ENCODE measurements around the gene PLEK.

Gene PLEK

GRCh38 chr2:68404893-68405799 lies 40.1 kb downstream of the PLEK start:
- no peak for DNase-seq
- in situ Hi-C loops (cut with HindIII; ENCODE audit: low pct_ligation_motif_present, low sequenced_read_pairs), result no loop called here

DNA sequence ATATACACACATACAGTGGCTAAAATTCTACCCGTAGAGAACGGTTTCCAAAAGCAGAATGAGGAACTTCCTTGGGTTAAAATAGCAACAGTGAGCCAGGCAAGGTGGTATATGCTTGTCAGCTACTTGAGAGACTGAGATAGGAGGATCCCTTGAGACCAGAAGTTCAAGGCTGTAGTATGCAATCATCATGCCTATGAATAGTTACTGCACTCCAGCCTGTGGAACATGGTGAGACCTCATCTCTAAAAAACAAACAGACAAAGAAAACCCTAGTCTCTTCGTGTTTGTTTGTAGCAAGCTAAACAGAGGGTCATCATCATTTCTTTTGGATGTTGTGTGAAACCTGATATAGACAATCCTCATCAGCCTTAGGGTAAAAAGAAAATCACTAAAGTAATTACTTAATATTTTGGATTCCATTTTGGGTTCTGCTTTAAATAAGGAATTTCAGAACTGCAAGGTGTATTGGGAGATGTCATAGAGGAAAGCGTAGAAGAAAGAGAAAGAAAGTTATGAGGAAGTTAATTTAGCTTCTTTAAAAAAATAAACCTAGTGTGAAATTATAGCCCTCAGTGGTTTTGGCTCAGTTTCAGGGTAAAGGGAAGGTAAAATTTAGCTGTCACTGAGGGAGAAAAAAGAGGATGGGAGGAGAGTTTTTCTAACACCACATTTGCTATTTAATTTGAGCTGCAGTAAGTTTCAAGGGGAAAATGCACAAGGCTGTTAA lies 46.5 kb downstream of the PLEK start:
- Histone ChIP-seq H3K27me3 (replicated peaks) (no peaks in the 10 kb centered on the region), H3K27ac (no peak overlapping the region), H3K36me3 (replicated peaks) (no peaks in the 10 kb centered on the region), H3K4me3 (ENCODE audit: low read depth, low read length) (no peak overlapping the region)
- TF ChIP-seq, protein P1, sequence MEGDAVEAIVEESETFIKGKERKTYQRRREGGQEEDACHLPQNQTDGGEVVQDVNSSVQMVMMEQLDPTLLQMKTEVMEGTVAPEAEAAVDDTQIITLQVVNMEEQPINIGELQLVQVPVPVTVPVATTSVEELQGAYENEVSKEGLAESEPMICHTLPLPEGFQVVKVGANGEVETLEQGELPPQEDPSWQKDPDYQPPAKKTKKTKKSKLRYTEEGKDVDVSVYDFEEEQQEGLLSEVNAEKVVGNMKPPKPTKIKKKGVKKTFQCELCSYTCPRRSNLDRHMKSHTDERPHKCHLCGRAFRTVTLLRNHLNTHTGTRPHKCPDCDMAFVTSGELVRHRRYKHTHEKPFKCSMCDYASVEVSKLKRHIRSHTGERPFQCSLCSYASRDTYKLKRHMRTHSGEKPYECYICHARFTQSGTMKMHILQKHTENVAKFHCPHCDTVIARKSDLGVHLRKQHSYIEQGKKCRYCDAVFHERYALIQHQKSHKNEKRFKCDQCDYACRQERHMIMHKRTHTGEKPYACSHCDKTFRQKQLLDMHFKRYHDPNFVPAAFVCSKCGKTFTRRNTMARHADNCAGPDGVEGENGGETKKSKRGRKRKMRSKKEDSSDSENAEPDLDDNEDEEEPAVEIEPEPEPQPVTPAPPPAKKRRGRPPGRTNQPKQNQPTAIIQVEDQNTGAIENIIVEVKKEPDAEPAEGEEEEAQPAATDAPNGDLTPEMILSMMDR (IDR thresholded peaks at IDR 0.05; ENCODE audit: low read depth, low read length, missing control alignments), result no peak
- no peak for DNase-seq
- in situ Hi-C loops (cut with HindIII; ENCODE audit: low pct_ligation_motif_present, low sequenced_read_pairs), result no loop called here

More at GRCh38 chr2:68404893-68405799, 40.1 kb downstream of the PLEK start:
- H3K4me3 ChIP-seq (ENCODE audit: low read depth, low read length), result no peak overlapping the region
- TF ChIP-seq, protein P1 (IDR thresholded peaks at IDR 0.05; ENCODE audit: low read depth, low read length, missing control alignments), result no peak
- H3K36me3 ChIP-seq (replicated peaks), result no peaks in the 10 kb centered on the region
- no peak overlapping the region for H3K27ac ChIP-seq
- peaks cover 5% of the 10 kb centered on the region for H3K27me3 ChIP-seq (replicated peaks)

GRCh38 chr2:68412127-68412819 lies 47.2 kb downstream of the PLEK start:
- in situ Hi-C loops (cut with HindIII; ENCODE audit: low pct_ligation_motif_present, low sequenced_read_pairs), result no loop called here
- DNase-seq, result no peak

GRCh38 chr2:68413466-68413865 lies 48.4 kb downstream of the PLEK start:
- Histone ChIP-seq H3K4me3 (ENCODE audit: low read depth, low read length) (no peak overlapping the region), H3K36me3 (replicated peaks) (no peaks in the 10 kb centered on the region), H3K27me3 (replicated peaks) (no peaks in the 10 kb centered on the region), H3K27ac (no peak overlapping the region)
- in situ Hi-C loops (cut with HindIII; ENCODE audit: low pct_ligation_motif_present, low sequenced_read_pairs), result no loop called here
- no peak for DNase-seq
- TF ChIP-seq, protein P1 (IDR thresholded peaks at IDR 0.05; ENCODE audit: low read depth, low read length, missing control alignments), result no peak

More at GRCh38 chr2:68412127-68412819, 47.2 kb downstream of the PLEK start:
- TF ChIP-seq, protein P1 (IDR thresholded peaks at IDR 0.05; ENCODE audit: low read depth, low read length, missing control alignments), result no peak
- no peak overlapping the region for H3K27ac ChIP-seq
- no peaks in the 10 kb centered on the region for H3K27me3 ChIP-seq (replicated peaks)
- no peaks in the 10 kb centered on the region for H3K36me3 ChIP-seq (replicated peaks)
- H3K4me3 ChIP-seq (ENCODE audit: low read depth, low read length), result no peak overlapping the region

DNA sequence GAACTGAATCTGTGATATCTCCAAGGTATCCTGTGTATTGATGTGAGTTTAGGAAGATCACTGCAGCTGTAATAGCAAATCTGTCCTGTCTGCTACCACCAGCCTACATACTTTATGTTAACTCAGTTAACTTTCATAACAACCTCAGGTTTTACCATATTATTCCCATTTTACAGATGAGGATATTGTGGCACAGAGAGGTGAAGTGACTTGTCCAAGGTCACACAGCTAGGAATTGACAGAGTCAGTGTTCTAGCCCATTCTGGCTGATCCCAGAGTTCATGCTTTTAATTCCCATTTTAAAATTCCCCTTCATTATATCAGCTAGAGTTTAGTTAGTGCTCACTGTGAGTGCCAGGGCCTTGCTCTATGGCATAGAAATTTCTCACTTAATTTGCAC lies 49.4 kb downstream of the PLEK start:
- DNase-seq, result no peak
- Histone ChIP-seq H3K27ac (no peak overlapping the region), H3K4me3 (ENCODE audit: low read depth, low read length) (no peak overlapping the region), H3K36me3 (replicated peaks) (no peaks in the 10 kb centered on the region), H3K27me3 (replicated peaks) (no peaks in the 10 kb centered on the region)
- TF ChIP-seq, protein P1 (IDR thresholded peaks at IDR 0.05; ENCODE audit: low read depth, low read length, missing control alignments), result no peak
- in situ Hi-C loops (cut with HindIII; ENCODE audit: low pct_ligation_motif_present, low sequenced_read_pairs), result no loop called here
